Fibroblast of the conjunctiva (primary cell): Measurements from ENCODE around the gene MFAP2.
"Not testable (repeated sequence)": the region's sequence is repeated elsewhere in the genome, so short reads cannot be mapped to it uniquely, and the experiment has no call there.

Experiments used
- DNase-seq: peaks from one replicate; pipeline ENCODE4 v3.0.0-alpha.2; 2010; ENCODE audit warnings: low read depth

MFAP2 gene

DNA sequence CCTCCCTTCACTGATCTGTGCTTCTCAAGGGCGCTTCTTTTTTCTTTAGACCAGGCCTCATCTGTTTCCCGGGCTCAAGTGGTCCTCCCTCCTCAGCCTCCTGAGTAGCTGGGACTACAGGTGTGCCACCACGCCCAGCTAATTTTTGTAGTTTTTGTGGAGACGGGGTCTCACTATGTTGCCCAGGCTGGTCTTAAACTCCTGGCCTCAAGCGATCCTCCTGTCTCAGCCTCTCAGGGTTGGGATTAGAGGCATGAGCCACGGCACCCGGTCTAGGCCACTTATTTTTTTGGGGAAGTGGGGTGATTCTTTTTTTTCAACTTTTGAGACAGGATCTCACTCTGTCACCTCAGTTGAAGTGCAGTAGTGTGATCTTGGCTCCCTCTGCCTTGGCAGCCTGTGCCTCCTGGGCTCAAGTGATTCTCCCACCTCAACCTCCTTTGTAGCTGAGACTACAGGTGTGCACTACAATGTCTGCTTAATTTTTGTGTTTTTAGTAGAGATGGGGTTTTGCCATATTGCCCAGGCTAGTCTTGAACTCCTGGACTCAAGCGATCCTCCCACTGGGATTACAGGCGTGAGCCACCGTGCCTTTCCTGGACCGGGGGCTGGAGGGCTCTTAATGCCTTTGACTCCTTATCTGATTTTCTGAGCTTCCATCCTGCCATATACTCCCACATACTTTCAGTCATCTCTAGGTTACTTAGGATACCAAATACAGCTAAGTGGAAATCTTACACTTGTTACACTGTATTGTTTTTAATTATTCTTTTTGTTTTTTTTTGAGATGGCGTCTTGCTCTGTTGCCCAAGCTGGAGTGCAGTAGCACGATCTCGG lies 18.9 kb downstream of the MFAP2 start:
- DNase-seq = no peak

DNA sequence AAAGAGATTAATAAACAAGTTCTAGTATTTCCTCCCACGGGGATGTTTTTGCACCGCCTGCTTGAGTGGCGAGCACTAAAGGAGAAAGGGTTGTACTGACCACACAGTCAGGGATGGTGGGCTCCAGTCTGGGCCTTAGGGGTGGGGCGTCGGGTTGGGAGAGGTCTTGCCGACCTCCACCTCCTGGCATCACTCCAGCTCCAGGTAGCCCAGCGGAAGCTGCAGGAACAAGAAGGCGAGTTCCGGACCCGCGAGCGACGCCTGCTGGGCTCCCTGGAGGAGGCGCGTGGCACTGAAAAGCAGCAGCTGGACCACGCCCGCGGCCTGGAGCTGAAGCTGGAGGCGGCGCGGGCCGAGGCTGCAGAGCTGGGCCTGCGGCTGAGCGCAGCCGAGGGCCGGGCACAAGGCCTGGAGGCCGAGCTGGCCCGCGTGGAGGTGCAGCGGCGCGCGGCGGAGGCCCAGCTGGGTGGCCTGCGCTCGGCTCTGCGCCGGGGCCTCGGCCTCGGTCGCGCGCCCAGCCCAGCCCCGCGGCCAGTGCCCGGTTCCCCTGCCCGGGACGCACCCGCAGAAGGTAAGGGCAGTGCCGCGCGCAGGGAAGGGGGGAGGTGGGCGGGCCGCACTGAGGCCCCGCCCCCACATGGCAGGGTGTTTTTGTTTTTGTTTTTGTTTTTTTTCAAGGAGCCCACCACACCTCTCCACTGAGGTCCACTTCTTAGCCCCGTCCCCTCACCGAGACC lies 19.7 kb downstream of the MFAP2 start:
- peak; percentile 56 for DNase-seq

DNA sequence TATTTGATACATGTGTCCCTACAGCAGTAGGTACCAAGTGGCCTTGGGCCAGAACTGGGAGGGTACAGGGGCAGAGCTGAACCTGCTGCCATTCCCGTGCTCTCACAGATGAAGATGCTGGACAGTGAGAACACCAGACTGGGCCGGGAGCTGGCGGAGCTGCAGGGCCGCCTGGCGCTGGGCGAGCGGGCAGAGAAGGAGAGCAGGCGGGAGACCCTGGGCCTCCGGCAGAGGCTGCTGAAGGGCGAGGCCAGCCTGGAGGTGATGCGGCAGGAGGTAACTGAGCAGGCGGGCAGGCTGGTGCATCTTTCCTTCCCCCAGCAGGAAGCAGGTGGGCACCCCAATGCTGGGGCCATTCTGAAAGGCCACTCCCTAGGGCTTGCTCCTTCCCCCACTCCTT lies 21.9 kb downstream of the MFAP2 start:
- DNase-seq = no peak

DNA sequence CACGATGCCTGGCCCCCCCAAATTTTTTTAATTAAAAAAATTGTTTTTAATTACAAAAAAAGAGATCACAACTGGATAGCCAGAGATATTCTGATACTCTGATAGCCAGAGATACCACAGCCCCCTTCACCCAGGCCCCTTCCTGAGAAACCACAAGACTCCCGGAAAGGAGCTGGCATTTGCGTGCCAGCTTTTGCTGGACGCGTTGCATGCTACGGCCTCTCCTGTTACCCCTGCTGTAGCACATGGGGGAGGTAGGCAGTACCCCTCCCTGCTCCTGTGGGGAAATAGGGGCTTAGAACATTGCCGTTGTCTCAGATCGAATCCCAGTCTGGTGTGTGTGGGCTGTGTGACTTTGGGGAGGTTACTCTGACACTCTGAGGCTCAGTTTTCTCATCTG lies 22.7 kb downstream of the MFAP2 start:
- DNase-seq = no peak

DNA sequence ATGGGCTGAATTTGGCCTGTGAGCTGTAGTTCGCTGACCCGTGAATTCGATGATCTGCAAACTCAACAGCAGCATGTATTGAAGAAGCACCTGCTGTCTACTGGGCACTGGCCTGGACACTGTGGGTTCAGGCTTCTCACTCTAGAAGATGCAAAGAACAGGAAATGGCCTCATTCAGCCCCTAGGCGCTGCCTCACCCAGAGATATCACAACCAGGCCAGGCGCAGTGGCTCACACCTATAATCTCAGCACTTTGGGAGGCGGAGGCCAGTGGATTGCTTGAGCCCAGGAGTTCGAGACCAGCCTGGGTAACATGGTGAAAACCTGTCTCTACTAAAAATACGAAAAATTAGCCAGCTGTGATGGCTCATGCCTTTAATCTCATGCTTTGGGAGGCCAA lies 23.6 kb downstream of the MFAP2 start:
- DNase-seq = no peak

DNA sequence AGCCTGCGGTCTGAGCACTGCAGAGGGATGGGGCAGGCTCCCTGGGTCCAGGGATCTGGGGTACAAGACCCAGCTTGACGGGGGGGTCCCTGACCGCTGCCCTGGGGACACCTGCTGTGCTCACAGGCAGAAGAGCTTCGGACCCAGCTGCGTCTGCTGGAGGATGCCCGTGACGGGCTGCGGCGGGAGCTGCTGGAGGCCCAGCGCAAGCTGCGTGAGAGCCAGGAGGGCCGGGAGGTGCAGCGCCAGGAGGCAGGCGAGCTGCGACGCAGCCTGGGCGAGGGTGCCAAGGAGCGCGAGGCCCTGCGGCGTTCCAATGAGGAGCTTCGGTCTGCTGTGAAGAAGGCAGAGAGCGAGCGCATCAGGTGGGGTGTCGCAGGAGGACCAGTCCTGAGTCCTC lies 25.2 kb downstream of the MFAP2 start:
- no peak for DNase-seq

DNA sequence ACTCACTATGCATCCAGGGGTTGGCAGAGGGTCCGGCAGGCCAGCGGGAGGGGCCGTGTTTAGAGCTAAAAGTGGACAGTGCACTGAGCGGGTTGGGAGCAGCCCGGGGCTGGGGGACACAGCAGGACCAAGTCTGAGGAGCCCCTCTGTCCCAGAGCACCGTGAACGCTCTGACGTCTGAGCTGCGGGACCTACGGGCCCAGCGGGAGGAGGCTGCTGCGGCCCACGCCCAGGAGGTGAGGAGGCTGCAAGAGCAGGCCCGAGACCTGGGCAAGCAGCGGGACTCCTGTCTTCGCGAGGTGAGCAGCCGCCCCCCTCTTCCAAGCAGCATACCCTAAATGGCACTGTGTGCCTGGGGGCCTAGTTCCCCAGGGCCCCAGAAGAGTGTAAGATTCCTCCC lies 25.8 kb downstream of the MFAP2 start:
- no peak for DNase-seq

DNA sequence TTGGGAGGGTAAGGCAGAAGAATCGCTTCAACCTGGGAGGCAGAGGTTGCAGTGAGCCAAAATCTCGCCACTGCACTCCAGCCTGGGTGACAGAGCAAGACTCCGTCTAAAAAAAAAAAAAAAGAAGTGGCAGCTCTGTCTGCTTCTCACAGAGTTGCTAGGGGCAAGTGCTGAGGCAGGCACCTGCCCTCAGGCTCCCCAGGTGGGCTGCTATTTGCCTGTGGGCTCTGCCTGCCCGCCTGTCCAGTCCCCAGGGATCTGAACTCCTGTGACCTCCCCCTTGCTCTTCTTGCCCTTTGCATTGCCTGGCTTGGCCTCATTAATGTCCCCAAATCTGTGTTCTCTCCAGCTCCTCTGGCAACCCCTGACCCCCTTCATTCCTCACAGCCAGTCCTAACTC lies 28.0 kb downstream of the MFAP2 start:
- not testable (repeated sequence) for DNase-seq

DNA sequence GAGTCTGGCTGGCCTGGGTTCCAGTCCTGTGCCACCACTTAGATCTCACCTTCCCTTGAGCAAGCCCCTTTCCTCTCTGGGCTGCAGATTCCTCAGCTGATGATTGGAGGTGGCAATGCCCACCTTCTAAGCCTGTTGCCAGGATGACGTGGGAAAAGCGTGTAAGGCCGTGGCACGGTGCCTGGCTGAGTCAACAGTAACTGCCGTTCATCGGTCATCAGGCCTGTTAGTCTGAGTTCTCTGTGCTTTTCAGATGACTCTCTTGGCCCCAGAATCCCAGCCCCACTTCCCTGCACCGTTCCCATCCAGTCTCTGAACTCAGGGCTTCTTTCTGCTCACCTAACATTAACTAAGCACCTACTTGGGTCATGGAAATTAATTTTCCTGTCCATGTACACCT lies 31.4 kb downstream of the MFAP2 start:
- not testable (repeated sequence) for DNase-seq

DNA sequence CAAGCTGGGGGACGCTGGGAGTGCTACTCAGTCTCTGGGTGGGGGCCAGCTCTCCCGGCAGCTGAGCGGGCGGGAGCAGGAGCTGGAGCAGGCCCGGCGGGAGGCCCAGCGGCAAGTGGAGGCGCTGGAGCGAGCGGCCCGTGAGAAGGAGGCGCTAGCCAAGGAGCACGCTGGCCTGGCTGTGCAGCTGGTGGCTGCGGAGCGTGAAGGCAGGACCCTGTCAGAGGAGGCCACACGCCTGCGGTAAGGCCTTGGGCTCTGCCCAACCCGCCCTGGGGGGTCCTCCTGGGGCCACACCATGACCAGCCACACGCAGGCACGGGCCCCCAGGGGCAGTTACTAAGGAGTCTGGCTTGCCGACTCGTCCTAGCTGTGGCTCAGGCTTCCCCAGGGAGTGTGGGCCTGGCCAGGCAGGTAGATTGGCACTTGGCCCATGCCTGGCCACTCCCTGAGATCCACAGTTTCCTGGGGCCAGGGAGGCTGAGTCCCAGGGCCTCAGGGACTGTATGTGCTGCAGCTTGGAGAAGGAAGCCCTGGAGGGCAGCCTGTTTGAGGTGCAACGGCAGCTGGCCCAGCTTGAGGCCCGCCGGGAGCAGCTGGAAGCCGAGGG lies 32.0 kb downstream of the MFAP2 start:
- DNase-seq = not testable (repeated sequence)

DNA sequence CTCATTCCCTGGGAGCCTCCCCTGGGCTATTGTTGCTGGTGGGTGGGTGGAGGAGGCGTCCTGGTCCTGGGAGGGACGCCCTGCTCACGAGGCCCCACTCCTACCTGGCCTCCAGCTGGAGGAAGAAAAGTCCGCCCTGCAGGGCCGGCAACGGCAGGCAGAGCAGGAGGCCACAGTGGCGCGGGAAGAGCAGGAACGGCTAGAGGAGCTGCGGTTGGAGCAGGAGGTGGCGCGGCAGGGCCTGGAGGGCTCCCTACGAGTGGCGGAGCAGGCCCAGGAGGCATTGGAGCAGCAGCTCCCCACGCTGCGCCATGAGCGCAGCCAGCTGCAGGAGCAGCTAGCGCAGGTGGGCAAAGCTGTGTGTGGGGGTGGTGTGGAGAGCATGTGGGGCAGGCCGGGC lies 33.8 kb downstream of the MFAP2 start:
- DNase-seq = no peak

DNA sequence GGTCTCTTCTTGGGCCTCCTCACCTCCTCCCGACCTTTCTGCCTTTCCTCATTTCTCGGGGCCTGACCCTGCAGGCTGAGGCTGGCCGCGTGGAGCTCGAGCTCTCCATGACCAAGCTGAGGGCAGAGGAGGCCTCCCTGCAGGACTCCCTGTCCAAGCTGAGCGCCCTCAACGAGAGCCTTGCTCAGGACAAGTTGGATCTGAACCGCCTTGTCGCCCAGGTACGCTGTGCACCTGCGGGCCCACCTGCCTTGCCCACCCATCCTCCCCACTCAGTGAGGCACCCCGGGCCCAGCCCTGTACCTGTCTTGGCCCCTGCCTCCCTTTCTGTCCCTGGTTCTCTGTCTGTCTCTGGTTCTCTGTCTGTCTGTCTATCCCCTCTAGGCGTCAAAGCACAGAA lies 34.2 kb downstream of the MFAP2 start:
- not testable (repeated sequence) for DNase-seq

DNA sequence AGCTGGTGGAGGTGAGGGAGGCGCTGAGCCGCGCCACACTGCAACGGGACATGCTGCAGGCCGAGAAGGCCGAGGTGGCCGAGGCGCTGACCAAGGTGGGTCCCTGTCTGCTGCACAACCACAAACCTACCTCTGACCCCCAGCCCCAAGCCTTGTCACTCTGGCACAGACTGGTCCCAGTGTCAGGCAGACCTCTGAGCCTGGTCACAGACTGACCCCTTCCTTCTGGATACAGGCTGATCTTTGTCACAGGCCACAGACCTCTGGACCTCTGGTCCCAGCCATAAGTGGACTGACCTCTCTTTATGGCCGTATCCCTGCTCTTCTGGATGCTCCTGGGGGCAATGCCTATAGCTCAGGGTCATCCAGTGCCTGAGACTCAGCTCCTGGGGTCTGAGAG lies 34.9 kb downstream of the MFAP2 start:
- not testable (repeated sequence) for DNase-seq

DNA sequence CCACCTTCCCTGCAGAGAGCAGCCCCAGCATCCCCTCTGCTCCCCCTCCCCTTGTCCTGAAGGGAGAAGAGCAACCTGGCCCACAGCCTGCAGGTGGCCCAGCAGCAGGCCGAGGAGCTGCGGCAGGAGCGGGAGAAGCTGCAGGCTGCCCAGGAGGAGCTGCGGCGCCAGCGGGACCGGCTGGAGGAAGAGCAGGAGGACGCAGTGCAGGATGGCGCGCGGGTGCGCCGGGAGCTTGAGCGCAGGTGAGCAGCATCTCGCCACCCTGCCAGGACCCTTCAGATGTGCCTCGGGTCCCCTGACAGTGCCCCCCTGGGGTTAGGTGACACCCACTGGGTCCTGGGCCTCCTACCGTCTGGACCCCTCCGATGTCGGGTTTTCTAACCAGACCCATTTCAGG lies 36.4 kb downstream of the MFAP2 start:
- no peak for DNase-seq

DNA sequence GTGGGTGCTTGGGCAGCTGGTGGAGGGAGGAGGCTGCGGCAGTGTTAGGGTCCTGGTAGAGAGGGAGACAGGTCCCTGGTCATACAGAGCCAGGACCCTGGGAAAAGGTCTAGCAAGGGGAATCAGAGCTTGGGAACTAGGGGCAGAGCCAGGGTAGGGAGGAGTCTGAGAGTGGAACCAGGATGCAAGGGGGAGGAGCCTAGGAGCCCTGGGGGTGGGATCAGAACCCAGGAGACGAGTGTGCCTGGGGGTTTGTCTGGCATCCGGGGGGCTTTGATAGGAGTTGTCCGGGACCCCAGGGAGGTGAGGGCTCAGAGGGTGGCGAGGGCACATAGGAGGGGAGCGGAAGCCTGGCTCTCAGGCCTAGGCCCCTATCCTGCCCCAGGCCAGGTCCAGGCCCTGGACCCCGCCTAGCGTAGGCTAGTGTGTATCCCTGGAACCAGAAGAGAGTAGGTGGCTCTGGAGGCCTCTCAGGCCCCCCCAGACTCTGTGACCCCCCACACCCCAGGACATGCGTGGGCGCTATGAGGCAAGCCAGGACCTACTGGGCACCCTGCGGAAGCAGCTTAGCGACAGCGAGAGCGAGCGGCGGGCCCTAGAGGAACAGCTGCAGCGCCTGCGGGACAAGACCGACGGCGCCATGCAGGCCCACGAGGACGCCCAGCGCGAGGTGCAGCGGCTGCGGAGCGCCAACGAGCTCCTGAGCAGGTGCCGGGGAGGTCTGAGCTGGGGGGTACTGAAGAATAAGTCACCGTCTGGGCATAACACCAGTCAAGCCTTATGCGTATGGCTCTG lies 40.8 kb downstream of the MFAP2 start:
- DNase-seq = not testable (repeated sequence)

DNA sequence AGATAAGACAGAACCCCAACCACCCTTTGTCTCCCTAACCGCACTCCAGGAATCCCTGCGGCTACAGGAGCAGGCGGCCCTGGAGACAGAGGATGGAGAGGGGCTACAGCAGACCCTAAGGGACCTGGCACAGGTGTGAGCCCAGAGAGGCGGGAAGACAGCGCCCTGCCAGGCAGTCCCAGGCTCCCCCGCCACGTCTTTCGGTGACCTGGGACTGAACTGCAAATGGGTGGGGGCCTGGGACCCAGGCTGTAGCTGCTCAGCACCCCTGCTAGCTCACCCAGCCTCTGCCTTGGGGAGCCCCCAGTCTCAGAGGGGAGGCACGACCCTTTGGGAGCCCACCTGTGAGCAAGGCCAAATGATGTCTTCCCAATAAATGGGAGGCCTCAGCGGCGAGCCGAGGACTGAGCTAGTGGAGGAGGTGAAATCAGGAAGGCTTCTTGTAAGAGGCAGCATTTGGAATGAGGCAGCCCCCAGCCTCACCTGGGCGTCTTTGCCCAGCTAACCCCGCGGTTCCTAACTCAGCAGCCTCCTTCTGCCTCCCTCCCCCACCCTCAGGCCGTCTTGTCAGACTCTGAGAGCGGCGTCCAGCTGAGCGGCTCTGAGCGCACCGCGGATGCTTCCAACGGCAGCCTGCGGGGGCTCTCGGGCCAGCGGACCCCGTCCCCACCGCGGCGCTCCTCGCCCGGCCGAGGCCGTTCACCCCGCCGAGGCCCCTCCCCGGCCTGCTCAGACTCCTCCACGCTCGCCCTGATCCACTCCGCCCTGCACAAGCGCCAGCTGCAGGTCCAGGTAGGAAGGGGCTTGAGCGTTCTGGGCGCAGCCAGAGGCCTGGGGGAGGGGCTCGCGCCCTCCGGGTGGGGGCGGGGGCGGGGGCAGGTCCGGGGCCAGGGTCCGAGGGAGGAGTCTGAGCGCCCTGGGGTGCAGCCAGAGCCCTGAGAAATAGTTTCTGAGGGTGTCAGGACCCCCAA lies 41.8 kb downstream of the MFAP2 start:
- DNase-seq = no peak

DNA sequence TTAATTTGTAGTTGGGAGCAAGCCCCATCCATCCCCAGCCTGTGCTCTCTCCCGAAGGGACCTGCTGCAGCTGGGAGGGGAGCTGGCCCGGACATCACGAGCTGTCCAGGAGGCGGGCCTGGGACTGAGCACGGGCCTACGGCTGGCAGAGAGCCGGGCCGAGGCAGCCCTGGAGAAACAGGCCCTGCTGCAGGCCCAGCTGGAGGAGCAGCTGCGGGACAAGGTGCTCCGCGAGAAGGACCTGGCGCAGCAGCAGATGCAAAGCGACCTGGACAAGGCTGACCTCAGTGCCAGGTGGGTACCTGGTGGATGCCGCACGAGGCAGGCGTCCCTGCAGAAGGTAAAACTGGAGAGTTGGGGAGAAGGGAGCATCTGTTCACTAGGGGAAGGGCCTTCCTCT lies 43.8 kb downstream of the MFAP2 start:
- DNase-seq = not testable (repeated sequence)

DNA sequence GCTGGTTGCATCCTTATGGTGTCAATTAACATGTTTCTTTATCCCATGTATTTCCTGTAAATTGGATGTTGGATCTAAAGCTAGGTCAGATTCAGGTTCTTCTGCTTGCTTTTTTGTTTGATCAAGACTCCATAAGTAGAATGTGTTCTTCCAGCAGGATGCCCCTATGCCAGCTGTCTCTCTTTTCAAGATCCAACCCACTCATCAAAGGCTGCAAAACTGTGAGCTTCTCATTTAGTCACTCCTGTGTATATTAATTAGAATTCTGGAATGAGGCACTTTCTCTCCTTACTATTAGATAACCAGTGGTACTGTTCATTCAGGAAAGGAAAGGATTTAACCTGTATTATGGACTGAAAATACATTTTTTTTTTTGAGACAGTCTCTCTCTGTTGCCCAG lies 46.5 kb downstream of the MFAP2 start:
- DNase-seq = not testable (repeated sequence)

DNA sequence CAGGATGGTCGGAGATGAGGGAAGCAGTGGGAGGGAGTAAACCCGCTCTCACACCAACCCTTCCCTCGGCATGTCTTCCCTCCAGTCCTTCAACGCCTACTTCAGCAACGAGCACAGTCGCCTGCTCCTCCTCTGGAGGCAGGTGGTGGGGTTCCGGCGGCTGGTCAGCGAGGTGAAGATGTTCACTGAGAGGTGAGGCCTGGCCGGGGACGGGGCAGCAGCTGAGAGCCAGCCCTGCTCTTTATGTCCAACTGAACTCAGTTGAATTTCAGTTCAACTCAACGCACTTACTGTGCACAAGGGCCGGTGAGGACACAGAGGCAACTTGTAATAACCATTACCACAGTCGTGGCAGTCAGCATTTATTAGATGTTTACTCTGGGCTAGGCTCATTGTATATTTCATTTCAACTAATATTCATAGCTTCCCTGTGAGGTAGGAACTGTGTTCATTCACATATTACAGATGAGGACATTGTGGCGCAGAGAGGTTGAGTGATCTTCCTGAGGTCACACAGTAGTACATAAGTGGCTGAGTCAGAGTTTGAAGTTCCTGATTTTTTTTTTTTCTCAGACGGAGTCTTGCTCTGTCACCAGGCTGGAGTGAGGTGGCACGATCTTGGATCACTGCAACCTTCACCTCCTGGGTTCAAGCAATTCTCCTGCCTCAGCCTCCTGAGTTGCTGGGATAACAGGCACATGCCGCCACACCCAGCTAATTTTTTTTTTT lies 49.0 kb downstream of the MFAP2 start:
- not testable (repeated sequence) for DNase-seq
